ENCODE measurements around the gene WBP1L.

WBP1L gene

GRCh38 chr10:102779680-102780526, 36.2 kb downstream of the WBP1L start:
- DNase-seq (ENCODE audit: low read depth in 2 of 2), result no peak

- DNase-seq (ENCODE audit: low read depth in 2 of 2), result no peak
Measured at GRCh38 chr10:102780527-102780808, 36.7 kb downstream of the WBP1L start.

GRCh38 chr10:102781090-102781920, 37.6 kb downstream of the WBP1L start:
- DNase-seq (ENCODE audit: low read depth in 2 of 2), result no peak

- no peak for DNase-seq (ENCODE audit: low read depth in 2 of 2)
Measured at GRCh38 chr10:102781921-102782557, 38.3 kb downstream of the WBP1L start.

GRCh38 chr10:102782673-102783551, 39.2 kb downstream of the WBP1L start:
- no peak for DNase-seq (ENCODE audit: low read depth in 2 of 2)

GRCh38 chr10:102783568-102783967, 39.8 kb downstream of the WBP1L start:
- DNase-seq (ENCODE audit: low read depth in 2 of 2), result no peak

- no peak for DNase-seq (ENCODE audit: low read depth in 2 of 2)
Measured at GRCh38 chr10:102785818-102786217, 42.1 kb downstream of the WBP1L start.

- DNase-seq (ENCODE audit: low read depth in 2 of 2), result no peak
Measured at GRCh38 chr10:102791754-102792395, 48.1 kb downstream of the WBP1L start.

GRCh38 chr10:102795453-102796406, 52.0 kb downstream of the WBP1L start:
- DNase-seq (ENCODE audit: low read depth in 2 of 2), result no peak

GRCh38 chr10:102796407-102797176, 52.8 kb downstream of the WBP1L start:
- DNase-seq (ENCODE audit: low read depth in 2 of 2), result peak; percentile 43 to 54

- no peak for DNase-seq (ENCODE audit: low read depth in 2 of 2)
Measured at GRCh38 chr10:102799691-102800471, 56.1 kb downstream of the WBP1L start.

GRCh38 chr10:102800611-102801335, 57.0 kb downstream of the WBP1L start:
- no peak for DNase-seq (ENCODE audit: low read depth in 2 of 2)

- no peak for DNase-seq (ENCODE audit: low read depth in 2 of 2)
Measured at GRCh38 chr10:102801496-102801895, 57.7 kb downstream of the WBP1L start.

GRCh38 chr10:102801978-102802377, 58.2 kb downstream of the WBP1L start:
- DNase-seq (ENCODE audit: low read depth in 2 of 2), result no peak

GRCh38 chr10:102802920-102803534, 59.3 kb downstream of the WBP1L start:
- no peak for DNase-seq (ENCODE audit: low read depth in 2 of 2)

- no peak for DNase-seq (ENCODE audit: low read depth in 2 of 2)
Measured at GRCh38 chr10:102804382-102805055, 60.8 kb downstream of the WBP1L start.

- DNase-seq (ENCODE audit: low read depth in 2 of 2), result no peak
Measured at GRCh38 chr10:102808380-102808779, 64.6 kb downstream of the WBP1L start.

Measured in stimulated activated CD8-positive, alpha-beta memory T cell treated with anti-CD3 and anti-CD28 coated beads, Interleukin-7, amount 100 ng/mL, for 4 hours (primary cell).